ENCODE data around the gene KRTAP2-1.
"Not testable (repeated sequence)": the region's sequence is repeated elsewhere in the genome, so short reads cannot be mapped to it uniquely, and the experiment has no call there.

KRTAP2-1 gene

DNA sequence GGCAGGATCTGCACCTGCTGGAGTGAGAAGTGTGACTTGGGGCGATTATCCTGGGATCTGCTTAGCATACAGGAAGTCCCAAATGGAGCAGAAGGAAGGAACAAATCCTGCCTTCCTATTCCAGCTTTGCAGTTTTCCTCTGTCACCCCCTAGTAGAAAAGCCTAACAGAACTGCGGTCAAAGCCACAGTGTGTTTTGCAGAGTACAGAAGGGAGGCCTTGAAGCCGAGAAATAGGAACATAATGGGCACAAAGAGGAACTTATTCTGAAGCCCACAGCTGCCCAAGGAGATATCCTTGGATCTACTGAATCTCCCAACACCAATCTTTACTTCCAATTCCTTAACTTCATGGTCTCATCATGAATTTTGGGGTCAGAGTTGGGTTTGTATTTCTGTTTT, 28.6 kb downstream of the KRTAP2-1 start:
- no peak for DNase-seq
- in situ Hi-C loops (cut with MboI; ENCODE audit: low pct_unique_long_range_greater_than_20kb, low sequenced_read_pairs): no loop called here

DNA sequence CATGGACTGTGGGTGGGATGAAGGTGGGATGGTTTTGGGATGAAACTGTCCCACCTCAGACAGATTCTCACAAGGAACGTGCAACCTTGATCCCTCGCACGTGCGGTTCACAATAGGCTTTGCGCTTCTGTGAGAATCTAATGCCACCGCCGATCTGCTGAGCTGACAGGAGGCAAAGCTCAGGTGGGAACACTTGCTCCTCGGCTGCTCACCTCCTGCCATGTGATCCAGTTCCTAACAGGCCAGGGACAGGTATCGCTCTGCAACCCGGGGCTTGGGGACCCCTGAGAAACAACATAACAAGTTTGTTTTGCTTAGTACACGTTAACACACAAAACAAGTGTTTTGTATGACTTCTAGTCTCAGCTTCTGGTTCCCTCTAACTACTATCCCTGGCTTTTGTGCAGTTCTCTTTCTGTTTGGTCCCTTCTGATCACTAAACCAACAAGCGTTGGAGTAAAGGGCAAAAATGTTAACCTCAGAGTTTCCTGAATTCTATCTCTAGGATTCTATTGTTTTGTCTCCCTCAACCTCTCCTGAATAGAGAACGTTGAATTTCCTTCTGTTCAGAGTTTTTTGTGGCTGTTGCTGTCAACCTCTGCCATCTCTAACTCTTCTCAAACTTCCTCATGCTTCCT, 30.4 kb downstream of the KRTAP2-1 start:
- in situ Hi-C loops (cut with MboI; ENCODE audit: low pct_unique_long_range_greater_than_20kb, low sequenced_read_pairs): no loop called here
- DNase-seq: no peak

DNA sequence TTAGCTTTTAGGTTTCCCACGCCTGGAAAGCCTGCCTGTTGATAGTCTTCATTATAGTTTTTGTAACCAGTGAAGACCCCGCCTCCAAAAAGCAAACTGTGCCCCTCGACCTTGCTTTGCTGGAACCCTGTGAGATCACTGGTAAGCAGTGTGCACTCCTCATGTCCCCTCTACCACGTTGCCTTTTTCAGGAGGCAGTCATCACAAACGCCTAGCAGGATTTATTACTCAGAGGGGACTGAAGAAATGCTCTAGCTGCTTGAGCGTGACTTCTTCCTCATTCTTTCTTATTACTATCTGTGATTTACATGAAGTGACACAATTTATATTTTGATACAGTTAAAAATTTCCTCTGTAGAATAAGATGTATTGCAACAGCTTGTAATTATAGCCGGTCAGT, 31.7 kb downstream of the KRTAP2-1 start:
- in situ Hi-C loops (cut with MboI; ENCODE audit: low pct_unique_long_range_greater_than_20kb, low sequenced_read_pairs): no loop called here
- no peak for DNase-seq

DNA sequence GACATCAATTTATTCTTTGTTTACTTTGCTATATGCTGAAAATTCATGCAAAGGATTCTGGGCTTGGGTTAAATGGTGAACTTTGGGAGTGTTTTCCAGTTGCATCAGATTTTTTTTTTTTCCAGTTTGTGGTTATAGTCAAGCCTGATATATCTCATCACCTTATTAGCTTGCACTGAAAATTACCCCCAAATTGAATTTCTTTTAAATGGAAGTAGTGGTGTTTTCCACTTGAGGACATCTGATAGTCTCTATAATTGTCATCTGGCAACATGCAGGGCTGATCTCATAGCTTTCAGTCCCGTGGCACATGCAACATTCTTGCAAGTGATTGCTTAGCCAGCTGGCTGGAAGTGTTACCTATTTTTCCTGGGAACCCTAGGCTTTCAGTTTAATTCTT, 33.5 kb downstream of the KRTAP2-1 start:
- in situ Hi-C loops (cut with MboI; ENCODE audit: low pct_unique_long_range_greater_than_20kb, low sequenced_read_pairs): no loop called here
- no peak for DNase-seq

DNA sequence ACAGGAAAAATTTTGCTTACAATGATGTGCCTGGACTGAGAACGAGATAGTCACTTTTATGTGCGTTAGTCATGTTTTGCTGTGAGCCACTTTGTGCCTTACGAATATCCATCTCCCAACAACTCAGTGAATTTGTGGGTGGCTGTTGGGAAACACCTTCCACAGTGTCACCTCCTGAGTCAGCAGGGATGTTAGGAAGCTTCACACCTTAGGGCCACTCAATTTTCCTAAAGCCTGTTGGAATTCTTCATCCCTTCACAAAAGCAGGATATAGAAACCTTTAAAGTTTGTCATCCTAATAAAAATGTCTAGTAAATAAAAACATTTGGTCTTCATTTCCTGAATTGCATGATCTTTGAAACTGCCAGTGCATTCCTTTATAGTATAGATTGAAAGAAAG, 33.9 kb downstream of the KRTAP2-1 start:
- in situ Hi-C loops (cut with MboI; ENCODE audit: low pct_unique_long_range_greater_than_20kb, low sequenced_read_pairs): no loop called here
- no peak for DNase-seq

DNA sequence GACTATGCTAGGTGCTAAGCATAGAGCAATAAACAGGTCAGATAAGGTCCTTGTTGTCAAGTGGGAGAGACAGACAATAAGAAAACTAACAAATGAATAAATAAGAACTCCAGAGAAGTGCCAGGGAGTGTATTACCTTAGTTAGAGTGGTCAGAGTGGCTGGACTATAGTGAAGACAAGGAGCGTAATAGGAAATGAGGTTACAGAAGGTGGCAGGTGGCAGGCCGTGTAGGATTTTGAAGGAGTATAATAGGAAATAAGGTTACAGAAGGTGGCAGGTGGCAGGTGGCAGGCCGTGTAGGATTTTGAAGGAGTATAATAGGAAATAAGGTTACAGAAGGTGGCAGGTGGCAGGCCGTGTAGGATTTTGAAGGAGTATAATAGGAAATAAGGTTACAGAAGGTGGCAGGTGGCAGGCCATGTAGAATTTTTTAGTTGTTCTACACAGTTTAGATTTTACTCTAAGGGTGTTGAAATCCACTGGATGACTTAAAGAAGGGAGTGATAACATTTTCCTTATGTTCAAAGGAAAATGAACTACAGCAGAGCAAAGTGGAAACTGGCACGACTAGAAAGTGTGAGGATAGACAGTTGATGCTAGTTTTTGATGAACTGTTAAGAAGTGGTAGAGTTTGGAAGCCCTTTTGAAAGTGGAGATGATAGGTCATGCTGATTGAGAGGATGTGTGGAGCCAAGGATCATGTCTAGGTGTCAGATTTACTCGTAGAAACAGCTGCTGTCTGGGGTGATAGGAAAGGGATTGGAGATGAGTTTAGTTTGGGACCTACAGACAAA, 34.6 kb downstream of the KRTAP2-1 start:
- no peak for DNase-seq
- in situ Hi-C loops (cut with MboI; ENCODE audit: low pct_unique_long_range_greater_than_20kb, low sequenced_read_pairs): no loop called here

DNA sequence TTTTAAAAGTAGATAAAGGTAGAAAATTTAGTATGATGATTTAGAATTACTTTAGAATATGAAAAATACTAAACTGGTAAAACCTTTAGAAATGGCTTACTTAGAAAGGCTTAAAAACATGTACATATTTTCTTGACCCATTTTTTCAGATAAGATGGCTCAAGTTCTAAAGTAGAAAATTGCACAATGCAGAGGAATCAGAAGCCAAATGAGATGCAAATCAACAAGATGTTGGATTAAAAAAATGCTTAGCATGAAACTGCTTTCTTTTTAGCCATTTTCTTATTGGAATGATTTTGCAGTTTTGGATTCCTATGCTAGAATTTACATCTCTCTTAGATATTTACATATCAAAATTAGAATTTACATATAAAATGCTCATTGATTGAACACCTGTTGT, 36.7 kb downstream of the KRTAP2-1 start:
- in situ Hi-C loops (cut with MboI; ENCODE audit: low pct_unique_long_range_greater_than_20kb, low sequenced_read_pairs): no loop called here
- no peak for DNase-seq

DNA sequence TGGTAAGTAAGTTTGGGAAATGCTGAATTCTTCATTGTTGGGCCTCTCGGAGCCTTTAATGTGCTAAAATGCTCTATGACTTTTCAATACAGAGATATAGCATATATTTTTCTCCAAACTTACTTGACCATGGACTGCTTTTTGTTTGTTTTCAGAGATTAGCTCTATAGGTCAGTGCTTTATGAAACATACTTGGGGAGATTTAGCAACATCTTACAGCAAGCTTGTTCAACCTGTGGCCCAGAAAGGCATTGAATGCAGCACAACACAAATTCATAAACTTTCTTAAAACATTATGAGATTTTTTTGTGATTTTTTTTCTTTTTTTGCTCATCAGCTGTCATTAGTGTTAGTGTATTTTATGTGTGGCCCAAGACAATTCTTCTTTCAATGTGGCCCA, 37.2 kb downstream of the KRTAP2-1 start:
- no peak for DNase-seq
- in situ Hi-C loops (cut with MboI; ENCODE audit: low pct_unique_long_range_greater_than_20kb, low sequenced_read_pairs): no loop called here

DNA sequence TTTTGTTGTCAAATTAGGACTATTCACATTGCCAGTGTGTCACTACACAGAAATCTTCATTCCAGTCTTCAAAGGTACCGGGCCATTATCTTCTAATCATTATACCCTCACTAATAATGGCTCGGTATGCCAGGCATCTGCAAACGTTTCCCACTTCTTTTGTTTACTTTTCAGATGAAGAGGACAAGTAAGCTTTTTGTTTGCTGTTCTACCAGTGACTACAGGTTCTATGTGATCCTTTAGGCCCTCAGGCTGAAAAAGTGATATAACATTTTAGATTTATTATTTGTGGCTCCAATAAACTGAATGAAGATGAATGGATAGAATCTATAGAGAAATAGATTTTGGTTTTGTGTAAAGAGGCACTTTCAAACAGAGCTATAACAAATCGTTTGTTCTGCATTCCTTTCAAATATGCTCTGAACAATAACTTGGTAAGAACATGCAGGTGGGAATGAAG, 37.8 kb downstream of the KRTAP2-1 start:
- DNase-seq: no peak
- in situ Hi-C loops (cut with MboI; ENCODE audit: low pct_unique_long_range_greater_than_20kb, low sequenced_read_pairs): no loop called here

DNA sequence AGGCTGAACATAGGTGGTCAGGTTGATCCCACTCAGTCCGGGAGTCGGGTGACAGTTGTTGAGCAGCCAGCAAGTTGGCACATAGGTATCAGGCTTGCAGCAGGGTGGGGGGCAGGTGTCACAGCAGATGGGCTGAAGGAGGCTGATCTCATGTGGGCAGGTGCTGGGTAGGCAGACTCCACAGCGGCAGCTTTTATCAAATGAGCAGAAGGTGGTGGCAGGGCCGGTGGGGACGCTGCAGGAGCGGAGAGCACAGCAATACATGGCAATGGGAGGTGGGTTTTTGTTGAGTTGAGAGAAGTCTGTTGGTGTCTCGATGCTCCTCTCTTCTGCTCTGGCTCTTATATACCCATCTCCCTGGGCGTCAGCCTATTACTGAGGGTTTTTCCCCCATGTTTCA, 38.3 kb downstream of the KRTAP2-1 start, which contains the start of gene KRTAP3-1:
Gene KRTAP3-1, minus strand, starts transcription at position 318 of the 400 bp plus-strand sequence. Its CDS starts 54 bp downstream, at position 264.
- DNase-seq: no peak

DNA sequence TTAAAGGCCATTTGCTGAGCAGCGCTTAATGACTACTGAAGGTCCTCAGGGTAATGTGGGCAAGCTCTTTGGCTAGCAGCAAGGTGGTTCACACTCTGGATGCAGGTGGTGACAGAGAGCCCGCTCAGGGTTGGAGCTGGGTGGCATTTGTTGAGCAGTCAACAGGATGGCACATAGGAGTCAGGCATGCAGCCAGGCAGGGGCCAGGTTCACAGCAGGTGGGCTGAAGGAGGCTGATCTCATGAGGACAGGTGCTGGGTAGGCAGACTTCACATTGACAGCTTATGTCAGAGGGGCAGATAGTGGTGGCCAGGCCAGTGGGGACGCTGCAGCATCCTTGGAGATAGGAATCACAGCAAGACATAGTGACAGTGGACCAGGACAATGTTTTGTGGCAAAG, 42.7 kb downstream of the KRTAP2-1 start:
- DNase-seq: no peak
- in situ Hi-C loops (cut with MboI; ENCODE audit: low pct_unique_long_range_greater_than_20kb, low sequenced_read_pairs): no loop called here

More for the DNA sequence above, 38.3 kb downstream of the KRTAP2-1 start, which contains the start of gene KRTAP3-1:
- in situ Hi-C loops (cut with MboI; ENCODE audit: low pct_unique_long_range_greater_than_20kb, low sequenced_read_pairs): no loop called here

DNA sequence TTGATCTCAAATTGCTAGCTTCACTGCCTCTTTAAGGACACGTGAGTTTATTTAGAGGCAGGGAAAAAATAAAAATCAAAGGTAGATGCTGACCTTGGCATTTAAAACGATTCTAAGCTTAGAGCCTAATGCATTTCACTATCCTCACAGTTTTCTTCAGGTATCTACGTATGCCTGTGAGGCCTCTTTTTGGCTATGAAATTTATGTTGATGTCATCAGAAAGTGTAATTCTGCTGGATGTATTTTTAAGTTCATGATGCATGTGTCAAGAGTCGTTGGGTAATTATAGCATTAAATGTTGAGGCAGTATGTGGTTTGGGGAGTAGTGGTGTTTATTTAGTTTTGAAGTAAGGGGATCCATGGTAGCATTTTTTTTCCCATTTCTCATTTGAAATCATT, 43.2 kb downstream of the KRTAP2-1 start:
- no peak for DNase-seq
- in situ Hi-C loops (cut with MboI; ENCODE audit: low pct_unique_long_range_greater_than_20kb, low sequenced_read_pairs): no loop called here

DNA sequence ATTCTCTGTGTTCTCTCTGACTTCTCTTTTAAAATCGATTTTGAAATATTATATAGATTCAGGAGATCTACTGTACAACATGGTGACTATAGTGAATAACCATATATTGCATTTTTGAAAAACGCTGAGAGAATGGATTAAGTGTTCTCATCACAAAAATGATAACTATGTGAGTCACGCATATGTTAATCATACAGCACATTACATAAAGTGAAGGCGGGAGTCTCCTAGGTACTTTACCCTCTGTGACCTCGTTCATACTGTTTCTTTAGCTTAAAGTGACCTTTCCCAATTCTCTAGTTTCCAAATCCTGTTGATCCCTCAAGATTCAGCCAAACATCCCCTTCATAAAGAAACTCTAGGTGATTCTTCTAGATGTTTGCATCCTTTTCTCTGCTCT, 44.3 kb downstream of the KRTAP2-1 start:
- no peak for DNase-seq
- in situ Hi-C loops (cut with MboI; ENCODE audit: low pct_unique_long_range_greater_than_20kb, low sequenced_read_pairs): no loop called here

DNA sequence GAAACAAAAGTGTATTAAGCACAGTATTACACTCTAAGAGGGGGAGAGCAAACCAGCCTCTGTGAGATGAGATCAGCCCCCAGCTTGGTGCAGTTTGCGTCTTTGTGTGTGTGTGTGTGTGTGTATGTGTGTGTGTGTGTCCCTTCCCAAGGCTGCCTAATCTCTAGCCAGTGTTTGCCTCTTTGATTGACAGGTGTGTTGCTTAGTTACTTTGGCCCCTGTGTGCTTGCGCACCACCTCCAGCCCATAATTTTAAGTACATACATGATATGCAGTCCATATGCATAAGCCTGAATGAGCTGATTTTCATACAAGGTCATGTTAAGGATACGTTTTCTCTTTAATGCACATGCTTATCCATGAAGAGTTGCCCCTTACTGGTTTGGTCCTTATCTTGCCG, 45.3 kb downstream of the KRTAP2-1 start:
- in situ Hi-C loops (cut with MboI; ENCODE audit: low pct_unique_long_range_greater_than_20kb, low sequenced_read_pairs): no loop called here
- DNase-seq: no peak

DNA sequence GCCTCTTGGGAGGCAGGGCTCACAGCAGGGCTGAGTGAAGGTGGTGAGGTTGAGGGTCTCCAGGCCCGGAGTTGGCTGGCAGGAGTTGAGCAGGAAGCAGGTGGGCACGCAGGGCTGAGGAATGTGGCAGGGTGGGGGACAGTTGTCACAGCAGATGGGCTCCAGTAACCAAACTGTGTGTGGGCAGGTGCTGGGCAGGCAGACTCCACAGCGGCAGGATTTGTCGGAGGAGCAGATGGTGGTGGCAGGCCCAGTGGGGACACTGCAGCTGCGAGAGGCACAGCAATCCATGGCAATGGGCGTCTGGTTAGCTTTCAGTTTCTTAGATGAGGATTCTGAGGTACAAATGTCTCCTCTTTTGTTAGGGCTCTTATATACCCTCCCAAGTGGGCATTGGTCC, 47.6 kb downstream of the KRTAP2-1 start, which contains the start of gene KRTAP3-2:
Gene KRTAP3-2, minus strand, starts transcription at position 344 of the 400 bp plus-strand sequence. Its CDS starts 53 bp downstream, at position 291.
- in situ Hi-C loops (cut with MboI; ENCODE audit: low pct_unique_long_range_greater_than_20kb, low sequenced_read_pairs); DNase-seq: not testable (repeated sequence)

DNA sequence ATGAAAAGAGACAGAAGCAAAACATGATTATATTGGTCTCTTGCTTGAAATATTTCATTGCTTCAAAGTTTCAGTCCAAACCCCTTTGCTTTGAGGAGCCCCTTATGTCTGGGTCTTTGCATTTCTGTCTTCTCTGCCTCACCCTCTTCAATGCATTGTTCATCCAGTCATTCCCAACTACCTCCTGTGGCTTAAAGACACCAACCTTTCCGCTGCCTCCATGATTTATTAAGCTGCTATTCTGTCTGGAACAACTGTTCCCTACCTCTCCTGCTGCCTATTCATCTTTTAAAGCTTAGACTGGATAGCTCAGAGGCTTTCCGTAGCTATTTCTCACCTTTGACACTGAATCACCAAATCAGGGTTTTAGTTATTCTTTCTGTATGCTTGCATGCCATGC, 49.8 kb downstream of the KRTAP2-1 start:
- in situ Hi-C loops (cut with MboI; ENCODE audit: low pct_unique_long_range_greater_than_20kb, low sequenced_read_pairs): no loop called here
- no peak for DNase-seq

DNA sequence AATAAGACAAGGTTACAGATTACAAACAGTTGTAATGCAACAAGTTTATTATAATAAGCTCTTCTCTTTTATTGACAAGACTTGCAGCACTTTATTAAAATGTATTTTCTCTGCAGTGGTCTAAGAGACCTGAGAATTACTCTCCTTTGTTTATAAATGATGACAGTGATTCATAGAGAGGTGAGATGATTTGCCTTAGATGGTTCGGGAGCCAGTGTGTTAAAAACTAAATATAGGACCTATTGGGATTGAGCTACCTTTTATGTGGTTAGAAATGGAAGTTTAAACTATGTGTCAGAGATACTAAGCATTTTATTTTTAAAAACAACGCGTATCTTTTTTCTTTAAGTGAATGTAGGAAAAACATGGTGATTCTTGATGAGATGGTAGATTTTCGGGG, 50.3 kb downstream of the KRTAP2-1 start:
- in situ Hi-C loops (cut with MboI; ENCODE audit: low pct_unique_long_range_greater_than_20kb, low sequenced_read_pairs): no loop called here
- DNase-seq: no peak
